HepG2 (cell line): ENCODE measurements around the gene RHBDL1. TPM values are rescaled to one million over a fixed set of nuclear protein-coding genes. Genes with fewer than 3 reads are reported as not detected.

Experiments
- ATAC-seq: fragments of 200-7000 bp; cut with Tn5 transposase; 3 replicates; pipeline ENCODE4 v1.9.1; 2020; ENCODE audit warnings: mild to moderate bottlenecking, moderate library complexity
- BruUV-seq: library from RNA; stranded (reverse); fragments of 400-500 nt; replicated peaks from 2 replicates; lab custom pipeline; 2021; lab: Mats Ljungman, UMichigan
- CTCF ChIA-PET: fragments of 300-600 bp; formaldehyde crosslinking; extraction: SDS; loops from one replicate; lab custom pipeline; 2021; ENCODE audit warnings: low total read pairs, inconsistent platforms, low intra/inter-chr PET ratio; lab: Yijun Ruan, JAX
- POLR2A ChIA-PET: fragments of 350-600 bp; sonication (Branson Sonifier 250); formaldehyde crosslinking; loops from one replicate; lab custom pipeline; 2020; ENCODE audit warnings: antibody characterized with exemption, inconsistent platforms; lab: Yijun Ruan, JAX
- DNase-seq: peaks from one replicate; pipeline ENCODE4 v3.0.0-alpha.2; 2015; ENCODE audit warnings: low spot score
- FAIRE-seq: peaks from 3 replicates; lab custom pipeline; 2011; peaks lifted over from hg19 to GRCh38; lab: Jason Lieb, UNC
- H2AFZ ChIP-seq: one replicate; pipeline ENCODE4 v1.6.1; 2011; ENCODE audit warnings: low read length, inconsistent platforms
- H3K27ac ChIP-seq: fragments of 300-600 bp; 3 replicates; pipeline ENCODE4 v1.8.0; 2011; ENCODE audit warnings: mixed run types, mild to moderate bottlenecking, mixed read lengths, low read length, inconsistent platforms; ENCODE audit not compliant: insufficient read depth; ENCODE audit errors: extremely low read length
- H3K27me3 ChIP-seq, 2 experiments: fragments of 200-600 bp in 1 of 2; 2 replicates in 1 of 2; 3 replicates in 1 of 2; pipeline versions ENCODE4 v1.6.0 to v1.8.0; 2011; ENCODE audit warnings: low read length in 2 of 2, mild to moderate bottlenecking in 2 of 2, moderate library complexity in 2 of 2, inconsistent platforms in 1 of 2; ENCODE audit not compliant: insufficient read depth in 2 of 2, control insufficient read depth in 1 of 2
- H3K36me3 ChIP-seq, 2 experiments: fragments of 200-600 bp in 1 of 2; replicated peaks in 1 of 2; 2 replicates in 1 of 2; 3 replicates in 1 of 2; pipeline versions ENCODE4 v1.5.1 to v1.8.0; 2011; ENCODE audit warnings: low read length in 2 of 2, inconsistent platforms in 1 of 2; ENCODE audit not compliant: insufficient read depth in 2 of 2, control insufficient read depth in 1 of 2
- H3K4me1 ChIP-seq: 2 replicates; pipeline ENCODE4 v1.5.1; 2012; ENCODE audit warnings: low read length, inconsistent platforms; ENCODE audit not compliant: insufficient read depth
- H3K4me2 ChIP-seq: 2 replicates; pipeline ENCODE4 v1.6.0; 2011; ENCODE audit warnings: low read depth, low read length, inconsistent platforms
- H3K4me3 ChIP-seq, 3 experiments: fragments of 200-600 bp in 1 of 3; sonication (generic), shearing (Covaris generic) in 1 of 3; replicated peaks in 1 of 3; 2 replicates each; pipeline ENCODE4 v1.5.1; 2011 to 2016; ENCODE audit warnings: low read length in 3 of 3, inconsistent platforms in 2 of 3, low read depth in 2 of 3, mild to moderate bottlenecking in 2 of 3, control low read depth in 1 of 3, mixed read lengths in 1 of 3; ENCODE audit not compliant: insufficient read depth in 1 of 3
- H3K79me2 ChIP-seq: one replicate; pipeline ENCODE4 v1.6.1; 2011; ENCODE audit warnings: low read length, inconsistent platforms; ENCODE audit not compliant: insufficient read depth
- H3K9ac ChIP-seq: 2 replicates; pipeline ENCODE4 v1.6.0; 2011; ENCODE audit warnings: mild to moderate bottlenecking, low read depth, low read length, inconsistent platforms; ENCODE audit not compliant: insufficient read depth
- H3K9me3 ChIP-seq: 2 replicates; pipeline ENCODE4 v1.5.1; 2012; ENCODE audit warnings: mild to moderate bottlenecking, low read length
- H4K20me1 ChIP-seq: 2 replicates; pipeline ENCODE4 v1.6.0; 2011; ENCODE audit warnings: inconsistent platforms, mild to moderate bottlenecking, low read length, moderate library complexity; ENCODE audit not compliant: insufficient read depth
- AGO2 ChIP-seq: fragments of 200-400 bp; formaldehyde crosslinking; optimal IDR thresholded peaks from 2 replicates; pipeline ENCODE3; 2017; ENCODE audit warnings: mild to moderate bottlenecking, low read depth, low read length, moderate library complexity
- FOXP4 ChIP-seq: sonication (generic); formaldehyde crosslinking; IDR thresholded peaks from 2 replicates; pipeline ENCODE4 v1.4.0; 2020; ENCODE audit warnings: missing genetic modification reagents
- HIC2 ChIP-seq: sonication (generic); formaldehyde crosslinking; IDR thresholded peaks from 2 replicates; pipeline ENCODE4 v1.9.0; 2022; ENCODE audit warnings: low read depth, missing genetic modification reagents
- MLXIP ChIP-seq: sonication (generic); formaldehyde crosslinking; IDR thresholded peaks from 2 replicates; pipeline ENCODE4 v1.9.0; 2021; ENCODE audit warnings: missing genetic modification reagents, borderline replicate concordance
- MYC ChIP-seq: sonication (generic); formaldehyde crosslinking; IDR thresholded peaks from 2 replicates; pipeline ENCODE4 v1.9.0; 2021; ENCODE audit warnings: missing genetic modification reagents, borderline replicate concordance
- PATZ1 ChIP-seq: sonication (generic); formaldehyde crosslinking; IDR thresholded peaks from 2 replicates; pipeline ENCODE4 v1.4.0; 2020; ENCODE audit warnings: missing genetic modification reagents
- RBFOX2 ChIP-seq: fragments of 200-400 bp; formaldehyde crosslinking; IDR thresholded peaks from 2 replicates; pipeline ENCODE4 v1.6.1; 2017; ENCODE audit warnings: low read depth, mild to moderate bottlenecking, low read length
- TFAP4 ChIP-seq: sonication (generic); IDR thresholded peaks from 2 replicates; pipeline ENCODE4 v1.6.1; 2016; ENCODE audit warnings: low read depth, borderline replicate concordance
- WIZ ChIP-seq: sonication (generic); formaldehyde crosslinking; IDR thresholded peaks from 2 replicates; pipeline ENCODE4 v1.5.1; 2020; ENCODE audit warnings: mild to moderate bottlenecking, missing genetic modification reagents
- ZFP36L1 ChIP-seq: sonication (generic); formaldehyde crosslinking; IDR thresholded peaks from 2 replicates; pipeline ENCODE4 v1.8.0; 2022; ENCODE audit warnings: mild to moderate bottlenecking, missing genetic modification reagents, moderate library complexity
- WGBS: methylation state at CpG from one replicate; pipeline ENCODE4 v1.1.6; 2017; ENCODE audit warnings: low lambda C conversion rate; 5-methylcytosine and 5-hydroxymethylcytosine counted together
- in situ Hi-C: cut with HindIII; loops from 2 replicates; pipeline ENCODE4 v1.10.0; 2017; ENCODE audit warnings: low pct_unique_long_range_greater_than_20kb; ENCODE audit not compliant: extremely low pct_ligation_motif_present
- intact Hi-C: fragments of 100-400 bp; cut with micrococcal nuclease; formaldehyde crosslinking; loops from one replicate; pipeline ENCODE4 v1.10.0; 2022; ENCODE audit not compliant: unreplicated experiment
- polyA plus RNA-seq, 8 experiments: library from polyadenylated mRNA; depleted of rRNA in 3 of 8; stranded (reverse) in 7 of 8; unstranded in 1 of 8; fragments of >200 nt; fragmentation: Illumina TruSeq in 4 of 8; extraction: Trizol in 4 of 8; gene quantifications; 2 replicates each; pipeline versions ENCODE4 v1.2.1 to v1.2.3, GENCODE V29; 2011 to 2016; ENCODE audit warnings: low read depth in 4 of 8, missing spikeins in 1 of 8, mixed read lengths in 1 of 8; ENCODE audit not compliant: insufficient read depth in 1 of 8
- total RNA-seq, 5 experiments: library from RNA; depleted of rRNA; stranded (reverse); fragments of >200 nt; fragmentation: Illumina TruSeq; extraction: Trizol; gene quantifications; 2 replicates each; pipeline ENCODE4 v1.2.3, GENCODE V29; 2016; ENCODE audit warnings: low read depth in 1 of 5

RHBDL1 gene
- total and polyA plus RNA-seq, 2 of the 13 experiments (the other 11 are each of a cell fraction or from before 2014, with no cell fraction given): 1.8 to 3.8 TPM

- ATAC-seq: no peak
- DNase-seq: no peak
- H3K4me2 ChIP-seq: peak overlapping the region; percentile 84
- peaks cover 23% of the 10 kb centered on the region for H3K4me1 ChIP-seq
- no peaks in the 10 kb centered on the region for H3K9me3 ChIP-seq
- CTCF ChIA-PET: no interaction called here
- H3K79me2 ChIP-seq: peaks cover 2% of the 10 kb centered on the region
- no peaks in the 10 kb centered on the region for H3K36me3 ChIP-seq
- BruUV-seq: no TSS peak
- no peaks in the 10 kb centered on the region for H4K20me1 ChIP-seq
- 0 out of 2 replicates have a peak, but pooled peaks have one; percentile 16 for TF ChIP-seq RBFOX2
- peak; percentile 40 for TF ChIP-seq AGO2
- TF ChIP-seq PATZ1 (CRISPR knock-in tag): 0 out of 2 replicates have a peak, but pooled peaks have one; percentile 18
- TF ChIP-seq FOXP4 (CRISPR knock-in tag): no peak
- 0 out of 2 replicates have a peak, but pooled peaks have one; percentile 9 for TF ChIP-seq MYC (CRISPR knock-in tag)
- no peak for TF ChIP-seq ZFP36L1
- TF ChIP-seq MLXIP: no peak
- TF ChIP-seq WIZ: no peak
- TF ChIP-seq HIC2 (CRISPR knock-in tag): 0 out of 2 replicates have a peak, but pooled peaks have one; percentile 6
- no peak for TF ChIP-seq TFAP4
- 38% methylated on average over 6 of the region's 37 CpGs for WGBS
- H2AFZ ChIP-seq: no peak overlapping the region
- in situ Hi-C loops (no loop called here), intact Hi-C loops (no loop called here)
- no peak for FAIRE-seq
- no peak overlapping the region for H3K9ac ChIP-seq
- H3K27ac ChIP-seq: no peak overlapping the region
- H3K4me3 ChIP-seq: peak overlapping the region in 2 of 3 experiments; percentile 20 to 69; a peak in 3 of 6 replicates
- H3K27me3 ChIP-seq: peaks cover 7 to 34% of the 10 kb centered on the region in 2 experiments
- POLR2A ChIA-PET: interaction anchor here (3.4 kb wide), 1 partner anchor 27 kb away, joined by 21 read pairs; the partner anchor contains the start of gene ANTKMT
Observed at GRCh38 chr16:693766-694165, 18.3 kb downstream of the RHBDL1 start.
